Hematopoietic multipotent progenitor cell treated with erythropoietin and hydrocortisone succinate and interleukin-3 and kit ligand, for 8 days (in vitro differentiated cells): ENCODE measurements around the gene PDE9A.
"Not testable (repeated sequence)": the region's sequence is repeated elsewhere in the genome, so short reads cannot be mapped to it uniquely, and the experiment has no call there.

ENCODE experiments used
- DNase-seq: peaks from one replicate; pipeline ENCODE4 v3.0.0-alpha.2; 2015

The PDE9A gene

GRCh38 chr21:42781150-42781970 is 127.9 kb downstream of the PDE9A start:
- no peak for DNase-seq

DNA sequence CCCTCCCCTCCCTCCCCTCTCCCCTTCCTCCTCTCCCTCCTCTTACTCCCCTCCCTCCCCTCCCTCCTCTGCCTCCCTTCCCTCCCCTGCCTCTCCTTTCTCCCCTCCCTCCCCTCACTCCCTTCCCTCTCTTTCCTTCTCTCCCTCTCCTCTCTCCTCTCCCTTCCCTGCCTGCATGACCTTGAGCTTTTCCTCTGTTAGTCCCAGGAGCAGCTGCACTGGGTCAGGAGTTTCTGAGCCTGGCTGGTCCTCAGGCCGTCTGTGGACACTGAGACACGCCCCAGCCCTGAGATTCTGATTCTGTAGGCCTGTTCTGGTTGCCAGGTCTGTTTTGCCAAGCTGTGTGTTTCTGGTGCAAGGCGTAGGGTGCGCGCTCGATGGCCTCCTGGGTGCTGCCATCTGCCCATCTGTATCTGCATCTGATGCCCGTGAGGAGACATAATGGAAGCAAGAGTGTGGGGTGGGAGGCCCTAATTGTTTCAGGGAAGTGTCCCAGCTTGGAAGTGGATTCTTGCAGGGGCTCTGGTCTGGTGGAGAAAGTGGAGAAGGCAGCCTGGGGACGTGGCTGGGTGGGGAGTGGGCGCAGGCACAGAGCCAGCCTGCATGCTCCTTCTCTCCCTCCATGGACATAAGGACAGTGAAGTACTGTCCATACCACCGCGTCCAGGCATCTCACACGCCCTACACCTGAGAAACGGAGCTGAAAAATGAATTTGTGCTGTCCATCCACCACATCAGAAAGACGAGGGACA is 128.7 kb downstream of the PDE9A start:
- DNase-seq = no peak

GRCh38 chr21:42782723-42783242 is 129.4 kb downstream of the PDE9A start:
- no peak for DNase-seq

DNA sequence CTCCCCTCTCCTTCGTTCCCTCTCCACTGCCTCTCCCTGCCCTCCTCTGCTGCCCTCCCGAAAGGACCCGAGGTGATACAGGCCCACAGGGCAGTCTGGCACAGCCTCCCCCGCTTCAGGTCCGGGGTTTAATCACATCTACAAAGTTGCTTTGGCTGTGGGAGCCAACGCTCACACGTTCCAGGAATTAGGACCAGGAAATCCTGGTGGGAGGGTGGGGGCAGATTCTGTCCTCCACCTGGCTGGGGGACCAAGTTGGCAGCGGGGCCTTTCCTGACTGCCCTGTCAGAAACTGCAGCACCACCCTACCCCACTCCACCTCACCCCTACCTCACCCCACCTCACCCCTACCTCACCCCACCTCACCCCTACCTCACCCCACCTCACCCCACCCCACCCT is 130.9 kb downstream of the PDE9A start:
- DNase-seq = no peak

- no peak for DNase-seq
Observed at GRCh38 chr21:42784896-42785451, 131.6 kb downstream of the PDE9A start.

DNA sequence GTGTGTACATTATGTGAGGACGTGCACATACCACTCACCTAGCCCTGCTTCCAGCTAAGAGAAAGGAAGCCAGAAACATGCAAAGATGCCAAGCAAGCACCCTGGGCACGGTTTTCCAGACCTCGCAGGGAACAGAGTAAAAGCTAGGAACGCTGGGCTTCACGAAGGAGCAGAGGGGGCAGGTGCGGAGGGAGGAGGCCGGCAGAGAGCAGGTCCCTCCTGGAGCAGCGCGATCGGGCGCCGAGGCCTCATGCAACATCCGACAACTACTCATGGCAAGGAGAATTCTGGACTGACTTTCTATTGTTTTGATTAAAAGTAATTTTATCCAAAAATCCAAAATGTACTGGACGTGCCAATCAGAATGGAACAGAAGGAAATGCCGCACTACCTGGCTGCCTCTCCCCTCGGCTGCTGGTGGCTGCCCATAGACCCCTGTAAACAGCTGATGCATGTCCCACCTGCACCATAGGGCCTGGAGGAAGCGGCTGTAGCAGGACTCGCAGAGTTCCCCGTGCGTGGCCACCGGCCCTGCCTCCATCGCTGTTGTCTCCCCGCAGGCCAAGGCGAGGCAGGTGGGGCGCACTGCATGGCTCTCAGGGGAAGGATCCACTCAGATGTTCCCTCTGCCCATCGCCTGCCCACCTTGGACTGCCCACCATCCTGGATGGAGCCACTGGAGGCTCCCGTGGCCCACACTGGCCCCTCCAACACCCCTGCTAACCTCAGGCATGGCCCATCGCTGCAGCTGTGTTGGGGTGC is 132.4 kb downstream of the PDE9A start:
- DNase-seq = no peak

DNA sequence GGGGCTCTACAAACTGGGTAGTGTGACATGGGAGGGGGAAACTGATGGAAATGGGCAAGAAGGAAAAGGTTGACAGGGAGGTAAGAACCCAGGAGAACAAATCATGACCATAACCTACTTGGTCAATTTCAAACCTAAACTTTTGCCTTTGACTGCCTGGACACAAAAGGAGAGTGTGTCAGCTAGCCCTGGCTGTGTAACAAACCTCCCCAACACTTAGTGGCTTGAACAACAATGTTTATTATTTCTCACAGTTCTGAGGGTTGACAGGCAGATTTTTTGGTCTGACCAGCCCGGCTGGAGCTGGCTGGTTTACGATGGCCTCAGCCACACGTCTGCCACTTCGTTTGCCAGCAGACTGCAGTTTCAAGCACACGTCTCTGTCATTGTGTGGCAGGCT is 133.5 kb downstream of the PDE9A start:
- no peak for DNase-seq

DNA sequence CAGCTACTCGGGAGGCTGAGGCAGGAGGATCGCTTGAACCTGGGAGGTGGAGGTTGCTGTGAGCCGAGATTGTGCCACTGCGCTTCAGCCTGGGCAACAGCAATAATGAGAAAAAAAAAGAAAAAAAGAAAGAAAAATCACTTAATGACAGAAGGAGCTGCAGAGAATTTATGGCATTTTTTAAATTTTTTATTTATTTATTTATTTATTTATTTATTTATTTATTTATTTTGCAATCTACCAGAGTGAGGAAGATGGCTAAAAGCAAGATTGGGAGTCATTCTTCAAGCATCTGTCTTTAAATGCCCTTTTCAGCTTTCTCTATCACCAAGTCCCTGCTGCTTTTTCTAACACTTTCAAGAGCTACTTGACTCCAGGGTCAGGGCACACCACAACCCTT is 134.2 kb downstream of the PDE9A start:
- DNase-seq = no peak

- DNase-seq = no peak
Observed at GRCh38 chr21:42790520-42791065, 137.2 kb downstream of the PDE9A start.

DNA sequence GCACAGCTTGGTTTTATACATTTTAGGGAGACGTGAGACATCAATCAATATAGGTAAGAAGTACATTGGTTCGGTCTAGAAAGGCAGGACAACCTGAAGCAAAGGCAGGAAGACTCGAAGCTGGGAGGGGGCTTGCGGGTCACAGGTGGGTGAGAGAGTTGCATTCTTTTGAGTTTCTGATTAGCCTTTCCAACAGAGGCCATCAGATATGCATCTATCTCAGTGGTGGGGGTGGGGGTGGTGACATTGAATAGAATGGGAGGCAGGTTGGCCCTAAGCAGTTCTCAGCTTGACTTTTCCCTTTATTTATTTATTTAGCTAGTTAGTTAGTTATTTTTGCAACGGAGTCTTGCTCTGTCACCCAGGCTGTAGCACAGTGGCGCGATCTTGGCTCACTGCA is 140.4 kb downstream of the PDE9A start:
- no peak for DNase-seq

- DNase-seq = no peak
Observed at GRCh38 chr21:42794551-42794950, 141.1 kb downstream of the PDE9A start.

GRCh38 chr21:42796327-42797062 is 143.1 kb downstream of the PDE9A start:
- DNase-seq = no peak

DNA sequence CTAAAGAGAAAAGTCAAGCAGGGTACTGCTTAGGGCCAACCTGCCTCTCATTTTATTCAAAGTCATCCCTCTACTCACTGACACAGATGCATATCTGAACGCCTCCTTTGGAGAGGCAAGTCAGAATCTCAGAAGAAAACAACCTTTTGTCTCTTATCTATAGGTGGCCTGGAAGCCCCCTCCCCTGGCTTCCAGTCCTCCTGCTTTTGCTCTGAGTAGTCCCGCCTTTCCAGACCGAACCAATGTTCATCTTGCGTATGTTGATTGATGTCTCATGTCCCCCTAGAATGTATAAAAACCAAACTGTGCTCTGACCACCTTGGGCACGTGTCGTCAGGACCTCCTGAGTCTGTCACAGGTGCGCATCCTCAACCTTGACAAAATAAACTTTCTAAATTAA is 144.1 kb downstream of the PDE9A start:
- DNase-seq = no peak

DNA sequence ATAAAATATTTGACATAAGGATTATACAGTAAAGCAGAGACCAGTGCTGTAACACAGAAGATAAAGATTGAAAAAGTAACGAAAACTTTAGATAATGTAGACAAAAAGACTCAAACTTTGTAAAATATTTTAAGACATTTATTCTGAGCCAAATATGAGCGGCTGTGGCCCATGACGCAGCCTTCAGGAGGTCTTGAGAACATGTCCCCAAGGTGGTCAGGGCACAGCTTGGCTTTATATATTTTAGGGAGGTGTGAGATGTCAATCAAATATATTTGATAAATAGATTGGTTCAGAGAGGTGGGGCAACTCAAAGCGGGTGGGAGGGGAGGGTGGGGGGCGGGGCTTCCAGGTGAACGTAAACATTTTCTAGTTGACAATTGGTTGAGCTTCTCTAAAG is 144.7 kb downstream of the PDE9A start:
- no peak for DNase-seq

GRCh38 chr21:42799516-42799915 is 146.1 kb downstream of the PDE9A start:
- DNase-seq = no peak

- DNase-seq = no peak
Observed at GRCh38 chr21:42799948-42800347, 146.5 kb downstream of the PDE9A start.

DNA sequence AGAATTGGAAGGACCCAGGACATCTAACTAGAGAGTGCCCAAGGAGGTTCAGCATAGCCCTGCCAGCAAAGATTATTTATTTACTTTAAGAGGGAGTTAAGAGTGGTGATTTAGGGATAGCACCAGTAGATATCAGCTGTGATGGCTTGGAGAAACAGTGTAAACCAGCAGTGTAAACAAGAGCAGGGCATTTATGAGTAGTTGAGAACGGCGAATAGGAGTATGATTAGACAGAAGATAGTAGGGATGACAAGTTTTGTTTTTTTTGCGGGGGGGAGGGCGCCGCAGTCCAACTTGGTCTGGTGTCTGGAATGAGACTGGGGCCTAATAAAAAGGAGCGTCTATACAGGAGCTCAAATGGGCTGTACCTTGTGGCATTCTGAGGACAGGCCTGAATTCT is 148.2 kb downstream of the PDE9A start:
- not testable (repeated sequence) for DNase-seq

GRCh38 chr21:42806509-42807140 is 153.2 kb downstream of the PDE9A start:
- no peak for DNase-seq

DNA sequence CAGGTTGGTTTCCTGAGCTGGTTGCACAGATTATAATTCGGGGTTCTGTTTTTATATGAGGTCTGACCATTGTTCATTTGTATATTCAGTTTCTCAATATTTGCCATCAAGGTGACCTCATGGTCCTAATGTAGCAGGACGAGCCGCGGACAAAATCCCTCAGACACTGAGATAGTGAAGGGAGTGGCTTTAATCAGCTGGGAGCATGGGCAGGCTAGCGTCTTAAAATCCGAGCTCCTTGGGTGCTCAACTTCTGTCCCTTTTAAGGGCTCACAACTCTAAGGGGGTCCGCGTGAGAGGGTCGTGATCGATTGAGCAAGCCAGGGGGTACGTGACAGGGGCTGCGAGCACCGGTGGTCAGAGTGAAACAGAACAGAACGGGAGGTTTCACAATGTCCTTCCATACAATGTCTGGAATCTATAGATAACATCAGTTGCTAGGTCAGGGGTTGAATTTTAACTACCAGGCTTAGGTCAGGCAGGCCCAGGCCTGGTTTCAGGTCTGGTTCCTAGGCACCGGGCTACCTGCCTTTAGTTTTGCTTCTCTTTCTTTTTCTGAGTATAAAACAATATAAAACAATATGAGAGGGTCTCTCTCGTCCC is 154.0 kb downstream of the PDE9A start:
- not testable (repeated sequence) for DNase-seq

DNA sequence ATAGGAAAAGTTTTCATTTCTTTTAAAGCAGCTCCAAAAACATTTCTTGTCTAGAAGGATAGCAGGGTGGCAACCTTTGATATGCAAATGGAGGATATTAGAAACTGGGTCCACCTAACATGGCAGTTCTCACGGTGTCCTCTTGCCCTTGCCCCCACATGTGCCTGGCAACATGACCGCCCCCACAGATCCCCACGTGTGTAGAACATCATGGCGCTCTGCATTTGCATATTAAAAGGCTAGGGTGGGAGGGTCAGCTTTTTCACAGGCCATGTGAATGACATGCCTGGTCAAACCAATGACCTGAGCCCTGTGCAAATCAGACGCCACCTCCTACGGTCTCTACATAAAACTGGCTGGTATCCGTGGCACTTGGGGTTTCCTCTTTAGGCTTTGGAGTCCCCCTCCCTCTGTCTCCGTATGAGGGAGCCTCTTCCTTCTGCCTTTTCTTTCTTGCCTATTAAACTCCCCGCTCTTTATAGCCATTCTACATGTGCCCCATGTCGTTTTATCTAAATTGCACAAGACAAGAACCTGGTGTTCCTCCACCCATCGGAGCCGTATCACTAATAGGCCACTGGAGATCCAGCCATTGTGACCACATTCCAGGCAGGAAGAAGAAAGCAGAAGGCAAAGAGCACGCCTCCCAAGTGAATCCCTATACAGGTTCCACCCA is 154.7 kb downstream of the PDE9A start:
- DNase-seq = no peak
